Measurements from ENCODE around the gene LITAFD.
"Not testable (repeated sequence)": the region's sequence is repeated elsewhere in the genome, so short reads cannot be mapped to it uniquely, and the experiment has no call there.

Gene LITAFD

DNA sequence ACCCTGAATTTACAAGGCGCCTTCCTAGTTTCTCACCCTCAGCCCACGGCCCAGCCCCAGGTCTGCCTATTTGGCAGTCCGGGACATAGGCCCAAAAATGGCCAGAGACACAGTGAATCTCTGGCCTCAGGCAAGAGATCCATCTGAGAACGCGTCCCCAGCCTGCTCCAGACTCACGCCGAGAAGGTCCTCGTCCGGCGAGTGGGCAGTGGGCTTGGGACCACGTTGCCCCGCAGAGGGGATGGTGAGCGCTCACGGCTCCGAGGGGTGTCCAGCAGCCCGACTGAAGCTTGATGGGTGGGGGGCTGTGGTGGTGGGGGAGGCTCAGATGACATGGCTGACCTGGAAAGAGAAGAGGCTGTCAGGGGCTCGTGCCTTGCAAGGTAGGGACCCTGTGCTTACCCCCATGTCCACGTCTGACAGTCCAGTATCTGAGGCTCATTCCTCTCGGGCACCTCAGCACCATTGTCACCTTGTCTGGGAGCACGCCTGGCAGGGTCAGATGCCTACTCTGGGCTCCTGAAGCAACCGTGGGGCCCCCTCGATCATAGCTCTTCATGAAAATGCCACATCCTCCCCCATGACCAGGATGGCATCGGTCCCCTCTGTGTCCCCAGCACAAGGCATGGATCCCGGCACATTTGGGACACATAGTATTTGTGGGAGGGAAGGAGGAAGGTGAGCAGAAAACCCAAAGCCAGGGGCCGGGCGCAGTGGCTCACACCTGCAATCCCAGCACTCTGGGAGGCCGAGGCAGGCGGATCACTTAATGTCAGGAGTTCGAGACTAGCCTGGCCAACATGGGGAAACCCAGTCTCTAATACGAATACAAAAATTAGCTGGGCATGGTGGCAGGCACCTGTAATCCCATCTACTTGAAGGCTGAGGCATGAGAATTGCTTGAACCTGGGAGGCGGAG lies 22.9 kb upstream of the LITAFD start:
- DNase-seq (ENCODE audit: low spot score), result no peak

DNA sequence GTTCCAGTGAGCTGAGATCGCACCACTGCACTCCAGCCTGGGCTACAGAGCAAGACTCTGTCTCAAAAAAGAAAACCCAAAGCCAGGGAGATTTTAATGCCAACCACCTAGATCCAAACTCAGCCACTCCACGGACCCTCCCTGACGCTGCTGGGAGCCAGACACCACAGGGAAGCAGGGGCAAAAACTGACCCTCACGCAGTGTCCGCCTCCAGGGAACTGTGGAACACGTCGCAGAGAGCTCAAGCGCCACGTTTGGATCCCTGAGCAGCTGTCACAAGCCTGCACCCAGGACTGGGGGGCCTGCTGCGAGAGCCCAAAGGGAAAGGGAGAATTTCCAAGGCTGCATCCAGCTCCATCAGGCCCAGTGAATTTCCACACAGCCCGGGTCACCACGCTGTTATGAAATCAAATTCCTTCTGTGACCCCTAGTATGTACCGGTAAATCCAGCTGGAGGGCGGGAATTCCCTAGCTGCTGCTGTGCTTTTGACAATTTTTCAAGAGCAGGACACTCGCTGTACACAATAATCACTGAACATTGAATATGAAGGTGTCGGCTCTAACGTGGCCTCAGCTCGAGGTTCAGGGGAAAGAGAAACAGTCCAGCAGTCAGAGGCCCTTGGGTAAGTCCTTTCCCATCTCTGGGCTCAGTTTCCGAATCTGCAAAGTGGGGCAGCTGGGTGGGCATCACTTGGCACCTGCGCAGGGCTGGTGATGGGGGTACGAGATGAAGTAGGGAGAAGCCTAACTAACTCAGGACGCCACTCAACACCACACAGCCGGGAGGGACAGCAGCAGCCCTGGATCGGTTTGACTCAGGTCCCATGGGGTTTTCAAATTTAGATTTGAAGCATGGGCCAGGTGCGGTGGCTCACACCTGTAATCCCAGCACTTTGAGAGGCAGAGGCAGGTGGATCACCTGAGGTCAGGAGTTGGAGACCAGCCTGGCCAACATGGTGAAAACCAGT lies 22.0 kb upstream of the LITAFD start:
- peak; percentile 49 for DNase-seq (ENCODE audit: low spot score)

DNA sequence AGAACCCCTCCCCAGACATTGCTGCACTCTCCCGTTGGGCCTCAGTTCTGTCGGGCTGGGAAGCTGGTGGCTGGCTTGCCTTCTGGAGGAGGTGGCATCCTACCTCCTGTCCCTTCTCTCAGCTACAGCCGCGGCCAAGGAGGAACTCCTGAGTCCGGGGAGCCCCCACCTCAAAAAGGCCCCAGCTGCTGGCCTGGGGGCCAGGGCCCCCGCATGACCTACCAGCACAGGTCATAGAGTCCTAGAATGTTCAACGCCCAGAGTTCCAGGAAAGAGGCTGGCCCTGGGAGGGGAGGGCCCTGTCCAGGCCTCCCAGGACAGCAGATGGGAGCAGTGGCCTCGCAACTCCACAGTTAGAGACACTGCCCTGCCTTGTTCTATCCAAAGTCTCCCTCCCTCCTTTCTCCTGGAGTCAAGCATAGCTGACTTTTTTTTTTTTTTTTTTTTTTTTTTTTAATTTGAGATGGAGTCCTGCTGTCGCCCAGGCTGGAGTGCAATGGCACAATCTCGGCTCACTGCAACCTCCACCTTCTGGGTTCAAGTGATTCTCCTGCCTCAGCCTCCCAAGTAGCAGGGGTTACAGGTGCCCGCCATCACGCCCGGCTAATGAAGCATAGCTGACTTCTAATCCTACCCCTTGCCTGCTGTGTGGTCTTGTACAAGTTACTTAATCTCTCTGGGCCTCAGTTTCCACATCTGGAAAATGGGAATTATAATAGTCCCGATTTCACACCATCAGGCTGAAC lies 20.4 kb upstream of the LITAFD start:
- no peak for DNase-seq (ENCODE audit: low spot score)

DNA sequence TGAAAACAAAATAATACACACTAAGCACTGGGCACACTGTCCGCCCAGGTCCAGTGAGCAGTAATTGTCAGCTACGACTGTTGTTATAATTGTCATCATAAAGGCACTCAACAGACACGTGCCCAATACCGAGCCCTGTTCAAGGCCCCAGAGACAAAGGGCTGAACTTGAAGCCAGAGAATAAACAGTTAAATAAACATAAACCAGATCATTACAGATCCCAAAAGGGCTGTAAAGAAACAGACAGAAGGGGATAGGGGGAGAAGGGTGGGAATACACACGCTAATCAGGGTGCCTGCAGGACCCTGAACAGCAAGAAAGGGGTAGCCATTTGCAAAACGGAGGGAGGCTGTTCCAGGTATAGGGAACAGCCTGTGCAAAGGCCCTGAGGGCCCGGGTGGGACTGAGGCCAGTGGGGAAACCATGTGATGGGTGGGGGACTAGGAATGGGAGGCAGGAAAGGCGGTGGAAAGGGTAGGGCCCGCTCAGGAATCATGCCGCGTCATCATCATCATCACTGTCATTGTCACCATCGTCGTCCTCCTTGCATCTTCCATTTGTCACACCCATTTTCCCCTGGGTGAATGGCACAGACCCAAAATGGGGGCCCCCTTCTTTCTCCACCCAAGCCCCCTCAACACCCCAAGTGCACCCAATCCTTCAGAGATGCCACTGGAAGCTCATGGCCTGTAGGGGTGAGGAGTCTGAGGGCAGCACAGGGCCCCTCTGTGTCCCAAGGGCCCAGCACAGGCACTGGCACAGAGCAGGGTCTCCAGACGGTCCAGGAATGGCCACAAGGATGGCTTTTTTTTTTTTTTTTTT lies 19.6 kb upstream of the LITAFD start:
- DNase-seq (ENCODE audit: low spot score), result no peak

GRCh38 chr16:8863594-8864424 lies 18.3 kb upstream of the LITAFD start:
- DNase-seq (ENCODE audit: low spot score), result peak; percentile 49

DNA sequence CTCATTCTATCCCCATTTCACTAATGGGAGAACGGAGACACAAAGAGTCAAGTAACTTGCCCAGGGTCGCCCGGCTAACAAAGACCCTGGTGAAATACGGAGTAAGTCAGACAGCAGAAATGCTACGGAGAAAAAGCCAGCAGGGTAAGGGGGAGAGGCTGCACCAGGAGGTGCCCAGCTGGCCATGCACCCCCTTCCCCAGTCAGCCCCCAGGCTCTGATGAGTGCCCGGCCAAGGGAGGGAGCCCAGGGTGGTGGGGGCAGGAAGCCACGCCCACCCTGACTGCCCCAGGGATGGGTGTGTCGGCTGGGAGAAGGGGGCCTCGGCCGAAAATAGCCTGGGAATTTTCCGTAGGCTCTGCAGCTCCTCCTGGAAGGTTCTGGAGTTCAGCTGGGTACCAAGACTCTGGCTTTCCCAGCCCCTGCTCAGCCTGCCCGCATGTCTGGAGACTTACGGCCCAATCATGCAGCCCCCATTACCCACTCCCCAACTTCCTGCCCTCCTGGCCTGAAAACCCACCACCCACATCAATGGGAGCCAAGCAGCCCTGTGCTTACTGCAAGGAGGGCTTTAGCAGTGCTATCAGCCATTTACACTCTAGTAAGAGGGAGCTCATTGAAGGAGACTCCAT lies 17.6 kb upstream of the LITAFD start:
- DNase-seq (ENCODE audit: low spot score), result no peak

DNA sequence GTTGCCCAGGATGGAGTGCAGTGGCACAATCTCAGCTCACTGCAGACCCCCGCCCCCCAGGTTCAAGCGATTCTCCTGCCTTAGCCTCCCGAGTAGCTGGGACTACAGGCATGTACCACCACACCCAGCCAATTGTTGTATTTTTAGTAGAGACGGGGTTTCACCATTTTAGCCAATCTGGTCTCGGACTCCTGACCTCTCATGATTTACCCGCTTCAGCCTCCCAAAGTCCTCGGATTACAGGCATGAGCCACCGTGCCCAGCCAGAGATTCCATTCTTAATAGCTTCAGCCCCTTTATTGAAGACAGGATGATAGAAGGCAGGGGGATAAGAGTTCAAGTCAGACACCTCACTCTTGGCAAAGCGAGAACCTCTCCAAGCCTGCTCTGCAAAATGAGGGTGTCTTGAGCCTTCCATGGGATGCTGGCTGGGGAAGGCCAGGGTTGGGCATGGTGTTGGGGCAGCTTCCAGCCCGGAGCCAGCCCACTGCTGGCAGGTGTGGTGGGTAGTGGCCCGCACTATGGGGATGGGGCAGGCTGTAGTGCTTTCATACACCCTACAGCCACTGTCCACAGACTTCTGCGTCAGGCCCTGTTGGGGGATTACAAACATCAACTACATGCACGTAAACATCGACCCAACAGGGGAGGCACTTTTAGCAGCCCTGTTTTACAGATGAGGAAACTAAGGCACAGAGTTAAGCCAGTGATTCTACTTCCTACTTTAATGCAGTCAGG lies 16.8 kb upstream of the LITAFD start:
- DNase-seq (ENCODE audit: low spot score), result no peak

DNA sequence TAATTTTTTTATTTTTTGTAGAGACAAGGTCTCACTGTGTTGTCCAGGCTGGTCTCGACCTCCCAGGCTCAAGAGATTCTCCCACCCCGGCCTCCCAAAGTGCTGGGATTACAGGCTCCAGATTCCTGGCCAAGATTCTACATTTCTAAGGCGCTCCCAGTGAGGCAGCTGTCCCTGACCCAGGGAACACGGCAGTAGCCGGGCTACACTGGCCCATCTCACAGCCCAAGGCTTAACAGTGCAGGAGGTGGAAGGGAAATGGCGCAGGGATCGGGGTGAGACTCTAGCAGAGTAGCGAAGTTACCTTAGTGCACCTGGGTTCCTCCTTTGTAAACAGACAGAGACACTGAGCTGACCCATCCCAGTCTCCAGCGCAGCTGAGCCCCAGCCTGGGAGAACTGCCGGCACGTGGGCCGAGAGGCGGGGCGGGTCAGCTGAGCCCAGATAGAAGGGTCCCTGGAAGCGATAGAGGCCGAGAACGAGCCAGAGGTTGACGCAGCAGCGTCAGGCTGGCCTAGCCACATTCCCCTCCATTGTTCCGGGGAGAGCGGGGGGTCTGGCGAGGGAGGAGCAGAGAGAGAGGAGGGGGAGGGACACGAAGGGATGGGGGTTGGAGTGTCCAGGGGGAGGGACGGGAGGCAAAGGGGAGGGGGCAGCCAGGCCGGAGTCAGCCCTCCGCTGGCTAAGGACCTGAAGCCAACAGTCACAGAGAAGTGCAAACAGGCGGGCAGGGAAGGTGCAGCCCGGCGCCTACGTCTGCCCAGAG lies 15.8 kb upstream of the LITAFD start:
- DNase-seq (ENCODE audit: low spot score), result peak; percentile 26

GRCh38 chr16:8866884-8867215 lies 15.3 kb upstream of the LITAFD start:
- DNase-seq (ENCODE audit: low spot score), result no peak

GRCh38 chr16:8867216-8867931 lies 14.8 kb upstream of the LITAFD start:
- peak; percentile 40 for DNase-seq (ENCODE audit: low spot score)

DNA sequence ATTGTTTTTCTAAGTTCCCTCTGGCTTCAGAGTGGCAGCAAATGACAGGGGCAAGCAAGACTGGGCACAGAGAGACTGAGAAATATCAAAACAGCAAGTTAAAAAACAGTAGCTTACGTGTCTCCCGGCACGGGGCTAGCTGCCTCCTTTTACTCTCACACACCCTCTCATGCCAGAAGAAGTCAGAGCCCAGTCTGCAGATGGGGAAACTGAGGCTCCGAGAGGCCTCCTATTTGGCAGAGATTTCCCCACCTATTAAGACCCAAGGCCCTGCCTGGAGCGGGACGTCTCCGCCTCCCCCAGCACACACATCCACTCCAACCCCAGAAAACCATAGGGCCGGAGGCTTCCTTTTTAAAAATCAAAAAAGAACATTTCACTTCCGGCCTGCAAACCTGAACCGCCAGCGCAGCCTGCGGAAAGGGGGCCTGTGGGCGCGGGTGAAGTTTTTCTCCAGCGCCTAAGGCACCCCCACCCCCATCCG lies 14.2 kb upstream of the LITAFD start:
- no peak for DNase-seq (ENCODE audit: low spot score)

DNA sequence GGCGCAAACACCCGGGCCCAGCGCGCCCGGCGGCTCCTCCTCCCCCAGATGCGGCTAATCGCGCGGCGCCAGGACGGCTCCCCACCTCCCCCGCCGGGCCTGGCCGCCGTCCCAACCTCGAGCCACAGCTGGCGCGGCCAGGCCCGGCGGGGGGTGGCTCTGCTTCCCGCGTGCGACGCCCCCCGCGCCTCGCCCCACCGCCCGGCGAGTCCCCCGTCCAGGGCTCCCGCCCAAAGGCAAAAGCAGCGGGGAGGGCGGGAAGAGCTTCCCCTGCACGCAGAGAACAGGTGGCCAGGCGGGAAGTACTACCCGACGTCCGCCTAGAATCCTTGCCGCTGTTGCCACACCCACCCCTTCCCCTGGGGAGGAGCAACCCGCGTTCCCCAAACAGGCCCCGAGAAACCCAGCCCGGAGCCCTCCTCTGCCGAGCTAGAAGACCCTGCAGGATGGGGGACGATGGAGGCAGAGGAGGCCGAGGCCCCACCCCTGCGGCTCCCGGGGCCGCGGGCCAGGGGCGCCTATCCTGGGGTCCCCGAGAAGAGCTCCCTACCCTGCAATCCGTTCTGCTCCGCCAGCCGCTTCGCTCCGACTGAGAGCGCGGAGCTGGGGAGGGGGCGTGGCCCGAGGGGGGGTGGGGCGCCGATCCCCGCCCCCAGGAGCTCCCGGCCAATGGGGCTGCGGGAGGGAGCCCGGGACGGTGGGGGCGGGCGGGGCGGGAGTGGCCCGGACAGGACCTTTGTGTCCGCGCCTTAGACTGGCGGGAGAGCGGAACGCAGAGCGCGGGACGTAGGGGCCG lies 13.5 kb upstream of the LITAFD start, which contains the start of gene CARHSP1:
Gene CARHSP1, minus strand, starts transcription at position 591 of the 796 bp plus-strand sequence. CDS start 9,678 bp downstream, outside the sequence.
- DNase-seq (ENCODE audit: low spot score), result peak; percentile 98

- no peak for DNase-seq (ENCODE audit: low spot score)
These were observed 12.8 kb upstream of the LITAFD start for GRCh38 chr16:8869212-8869987.

DNA sequence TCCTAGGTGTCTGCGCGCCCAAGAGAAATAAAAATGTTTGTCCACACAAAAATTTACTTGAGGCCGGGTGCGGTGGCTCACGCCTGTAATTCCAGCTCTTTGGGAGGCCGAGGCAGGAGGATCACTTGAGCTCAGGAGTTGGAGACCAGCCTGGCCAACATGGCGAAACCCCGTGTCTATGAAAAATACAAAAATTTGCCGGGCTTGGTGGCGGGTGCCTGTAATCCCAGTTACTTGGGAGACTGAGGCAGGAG lies 12.2 kb upstream of the LITAFD start:
- DNase-seq (ENCODE audit: low spot score), result not testable (repeated sequence)

GRCh38 chr16:8872071-8872470 lies 10.1 kb upstream of the LITAFD start:
- DNase-seq (ENCODE audit: low spot score), result no peak
